Panc1 (cell line): Measurements from ENCODE around the gene UGDH. TPM values are rescaled to one million over a fixed set of nuclear protein-coding genes. Genes with fewer than 3 reads are reported as not detected.

Experiments
- ATAC-seq: fragments of 200-7000 bp; cut with Tn5 transposase; 2 replicates; pipeline ENCODE4 v1.9.1; 2020; ENCODE audit warnings: mild to moderate bottlenecking, moderate library complexity
- BruUV-seq: library from RNA; stranded (reverse); fragments of 400-500 nt; replicated peaks from 2 replicates; lab custom pipeline; 2021; lab: Mats Ljungman, UMichigan
- CTCF ChIA-PET: fragments of 300-600 bp; sonication (Branson Sonifier 250); formaldehyde crosslinking; loops from one replicate; lab custom pipeline; 2022; ENCODE audit warnings: antibody characterized with exemption; lab: Charles Lee
- POLR2A ChIA-PET: fragments of 300-600 bp; sonication (Branson Sonifier 250); formaldehyde crosslinking; loops from one replicate; lab custom pipeline; 2022; ENCODE audit warnings: antibody characterized with exemption; lab: Charles Lee
- DNase-seq: peaks from one replicate; pipeline ENCODE4 v3.0.0-alpha.2; 2010; ENCODE audit warnings: low read depth, low spot score
- H3K27ac ChIP-seq: 2 replicates; pipeline ENCODE4 v1.5.1; 2011; ENCODE audit warnings: mild to moderate bottlenecking, low read length, inconsistent platforms
- H3K27me3 ChIP-seq: fragments of 200-500 bp; sonication (Bioruptor generic); 2 replicates; pipeline ENCODE4 v1.6.0; 2014; ENCODE audit warnings: low read length, inconsistent platforms; ENCODE audit not compliant: control insufficient read depth, insufficient read depth
- H3K36me3 ChIP-seq: fragments of 200-500 bp; sonication (Bioruptor generic); 2 replicates; pipeline ENCODE4 v1.5.1; 2014; ENCODE audit warnings: inconsistent platforms, mild to moderate bottlenecking, low read length, moderate library complexity; ENCODE audit not compliant: control insufficient read depth, insufficient read depth
- H3K4me1 ChIP-seq: 2 replicates; pipeline ENCODE4 v1.5.1; 2011; ENCODE audit warnings: inconsistent platforms, mild to moderate bottlenecking, low read length, moderate library complexity; ENCODE audit not compliant: control insufficient read depth, insufficient read depth
- H3K4me3 ChIP-seq, 2 experiments: 2 replicates each; pipeline ENCODE4 v1.5.1; 2011 to 2012; ENCODE audit warnings: low read depth in 2 of 2, low read length in 2 of 2, mild to moderate bottlenecking in 2 of 2, inconsistent platforms in 1 of 2, moderate library complexity in 1 of 2
- H3K9me3 ChIP-seq: fragments of 200-500 bp; sonication (Bioruptor generic); 2 replicates; pipeline ENCODE4 v1.5.1; 2014; ENCODE audit warnings: low read depth, mild to moderate bottlenecking, inconsistent platforms, low read length, moderate library complexity; ENCODE audit not compliant: control insufficient read depth, insufficient read depth
- CTCF ChIP-seq: fragments of 450-650 bp; IDR thresholded peaks from 2 replicates; pipeline ENCODE4 v1.5.1; 2017; ENCODE audit warnings: mild to moderate bottlenecking
- POLR2AphosphoS5 ChIP-seq: IDR thresholded peaks from 2 replicates; pipeline ENCODE4 v1.6.1; 2012; ENCODE audit warnings: mild to moderate bottlenecking, low read depth, low read length, moderate library complexity
- REST ChIP-seq, 2 experiments: IDR thresholded peaks; 2 replicates each; pipeline ENCODE4 v1.6.1; 2011 to 2012; ENCODE audit warnings: low read depth in 2 of 2, control low read depth in 1 of 2, low read length in 1 of 2, mild to moderate bottlenecking in 1 of 2, moderate library complexity in 1 of 2; ENCODE audit not compliant: insufficient read depth in 1 of 2
- SIN3A ChIP-seq: IDR thresholded peaks from 2 replicates; pipeline ENCODE4 v1.6.1; 2012; ENCODE audit warnings: low read depth, mild to moderate bottlenecking, low read length, moderate library complexity, borderline replicate concordance; ENCODE audit not compliant: insufficient read depth
- TCF7L2 ChIP-seq: IDR thresholded peaks from 2 replicates; pipeline ENCODE4 v1.6.1; 2011; ENCODE audit warnings: mild to moderate bottlenecking, low read depth, low read length, inconsistent platforms
- in situ Hi-C: cut with HindIII; loops from 2 replicates; pipeline ENCODE4 v1.10.0; 2016; ENCODE audit warnings: low sequenced_read_pairs, low pct_unique_long_range_greater_than_20kb
- intact Hi-C: fragments of 100-400 bp; cut with micrococcal nuclease; formaldehyde crosslinking; loops from one replicate; pipeline ENCODE4 v1.10.0; 2022; ENCODE audit not compliant: unreplicated experiment
- total RNA-seq: library from RNA; stranded (reverse); gene quantifications from one replicate; pipeline ENCODE4 v1.2.1, GENCODE V29; 2021; ENCODE audit not compliant: unreplicated experiment

UGDH gene
- total RNA-seq, 1 experiment from 2014 or later, result 373 TPM

DNA sequence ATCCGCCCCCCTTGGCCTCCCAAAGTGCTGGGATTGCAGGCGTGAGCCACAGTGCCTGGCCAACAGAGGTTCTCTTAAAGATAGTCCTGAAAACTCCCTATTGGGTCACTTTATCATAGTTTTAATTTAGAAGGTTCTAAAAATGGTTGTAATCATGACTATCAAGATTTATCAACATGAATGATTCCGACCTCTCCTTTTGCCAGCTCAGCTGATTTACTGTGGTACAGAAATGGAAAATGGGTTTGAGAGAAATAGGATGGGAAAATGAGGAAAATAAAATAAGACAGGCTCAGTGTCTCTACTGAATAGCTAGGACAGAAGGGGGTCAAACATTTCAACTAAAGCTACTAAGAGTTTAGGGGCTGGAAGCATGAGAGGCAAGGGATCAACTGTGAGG lies 28.2 kb upstream of the UGDH start:
- TF ChIP-seq TCF7L2, result no peak
- TF ChIP-seq POLR2AphosphoS5, result no peak
- ChIA-PET CTCF (no interaction called here), POLR2A (no interaction called here)
- no peaks in the 10 kb centered on the region for H3K9me3 ChIP-seq
- in situ Hi-C loops, result no loop called here
- H3K4me1 ChIP-seq, result peaks cover 12% of the 10 kb centered on the region
- no peak overlapping the region for H3K4me3 ChIP-seq
- ATAC-seq (no peak), DNase-seq (no peak)
- intact Hi-C loops, result no loop called here
- no peaks in the 10 kb centered on the region for H3K36me3 ChIP-seq
- H3K27me3 ChIP-seq, result no peaks in the 10 kb centered on the region
- no TSS peak for BruUV-seq
- 0 out of 2 replicates have a peak overlapping the region, but pooled peaks have one; percentile 36 for H3K27ac ChIP-seq

GRCh38 chr4:39548425-39549067 lies 21.3 kb upstream of the UGDH start:
- no peaks in the 10 kb centered on the region for H3K27me3 ChIP-seq
- no peak overlapping the region for H3K4me3 ChIP-seq
- CTCF ChIA-PET, result no interaction called here
- peak overlapping the region; percentile 79; the same call in 1 of the 2 replicates for H3K27ac ChIP-seq
- POLR2A ChIA-PET, result interaction anchor here (0.6 to 0.7 kb wide), 2 partner anchors 25 to 468 kb away, joined by 7 to 8 read pairs; no protein-coding TSS in a partner anchor
- no peak for TF ChIP-seq SIN3A
- TF ChIP-seq REST (IDR thresholded peaks at IDR 0.05; ENCODE audit: insufficient read depth in 1 of 2, low read depth in 2 of 2, low read length in 1 of 2), result no peak
- no peak for TF ChIP-seq POLR2AphosphoS5
- no peak for TF ChIP-seq CTCF
- no peak for TF ChIP-seq TCF7L2
- H3K4me1 ChIP-seq, result peaks cover 9% of the 10 kb centered on the region
- in situ Hi-C loops, result no loop called here
- H3K9me3 ChIP-seq, result no peaks in the 10 kb centered on the region
- no peaks in the 10 kb centered on the region; the same call in 1 of the 2 replicates for H3K36me3 ChIP-seq
- intact Hi-C loops, result no loop called here
- BruUV-seq, result no TSS peak
- ATAC-seq, result peak; percentile 57
- no peak for DNase-seq
